ENCODE measurements around the gene CH25H. TPM values are rescaled to one million over a fixed set of nuclear protein-coding genes. Genes with fewer than 3 reads are reported as not detected.
"Not testable (repeated sequence)": the region's sequence is repeated elsewhere in the genome, so short reads cannot be mapped to it uniquely, and the experiment has no call there.

CH25H gene
- total RNA-seq, 1 donor from 2014 or later: 0.70 TPM

DNA sequence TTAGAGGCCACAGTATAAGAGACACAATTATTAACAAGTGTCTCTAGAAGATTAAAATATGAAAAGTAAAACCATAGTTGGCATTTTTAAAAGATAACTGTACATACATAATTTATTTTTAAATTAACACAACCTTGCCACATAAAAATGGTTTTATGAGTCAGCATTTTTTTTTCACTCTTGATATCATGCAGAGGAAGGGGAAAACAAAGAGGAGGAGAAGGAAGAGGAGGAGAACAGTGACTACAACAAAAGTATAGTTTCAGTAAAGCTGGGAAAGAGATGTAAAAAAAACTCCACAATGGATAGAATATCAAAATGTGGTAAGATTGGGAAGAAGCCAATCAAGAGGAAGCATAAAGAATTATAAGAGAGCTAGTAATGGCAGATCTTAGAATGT lies 34.0 kb downstream of the CH25H start:
- H3K9me3 Mint-ChIP-seq: no peaks in the 10 kb centered on the region
- no peak for DNase-seq (ENCODE audit: extremely low spot score, unreplicated experiment)
- H3K27ac Mint-ChIP-seq: no peak overlapping the region
- no peaks in the 10 kb centered on the region for H3K36me3 Mint-ChIP-seq
- no peak overlapping the region for H3K4me3 Mint-ChIP-seq
- no peak for TF ChIP-seq CTCF (conservative IDR thresholded peaks at IDR 0.05)
- peaks cover 7% of the 10 kb centered on the region for H3K4me1 Mint-ChIP-seq (ENCODE audit: unreplicated experiment)
- H3K27me3 Mint-ChIP-seq: no peaks in the 10 kb centered on the region

- Mint-ChIP-seq H3K27ac (no peak overlapping the region), H3K9me3 (no peaks in the 10 kb centered on the region), H3K4me1 (ENCODE audit: unreplicated experiment) (peaks cover 7% of the 10 kb centered on the region), H3K36me3 (no peaks in the 10 kb centered on the region), H3K27me3 (no peaks in the 10 kb centered on the region), H3K4me3 (no peak overlapping the region)
- DNase-seq (ENCODE audit: extremely low spot score, unreplicated experiment): no peak
- TF ChIP-seq CTCF (conservative IDR thresholded peaks at IDR 0.05): no peak
Observed at GRCh38 chr10:89171996-89172395, 35.1 kb downstream of the CH25H start.

DNA sequence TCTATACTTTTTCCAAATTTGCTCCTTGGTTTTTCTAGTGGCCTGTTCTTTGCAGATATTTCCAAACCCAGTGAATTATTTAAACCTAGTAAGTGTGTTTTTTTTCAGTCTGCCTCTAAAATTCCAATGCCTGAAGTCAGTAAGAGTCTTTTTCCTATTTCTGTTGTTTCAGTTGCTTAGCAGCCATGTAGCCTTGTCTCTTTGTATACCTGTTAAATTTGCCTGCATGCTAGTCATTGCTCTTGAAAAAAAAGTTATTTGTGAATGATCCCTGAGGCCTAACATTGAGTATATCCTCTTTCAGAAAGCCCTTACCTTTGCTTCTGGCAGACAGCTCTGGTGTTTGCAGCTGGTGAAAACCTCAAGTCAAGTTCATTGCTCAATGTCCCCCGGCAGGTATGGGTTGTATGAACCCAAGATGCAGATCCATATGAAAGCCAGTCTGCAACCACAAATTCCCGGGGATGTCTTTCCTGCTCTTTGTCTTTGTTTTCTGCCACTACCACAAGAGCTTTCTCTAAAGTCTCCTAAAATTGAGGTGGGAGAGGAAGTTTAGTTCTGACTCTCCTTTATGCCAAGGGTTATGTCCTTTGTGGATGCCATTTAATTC lies 35.7 kb downstream of the CH25H start:
- Mint-ChIP-seq H3K4me1 (ENCODE audit: unreplicated experiment) (peaks cover 7% of the 10 kb centered on the region), H3K4me3 (no peak overlapping the region), H3K9me3 (no peaks in the 10 kb centered on the region), H3K27ac (no peak overlapping the region), H3K36me3 (no peaks in the 10 kb centered on the region), H3K27me3 (no peaks in the 10 kb centered on the region)
- DNase-seq (ENCODE audit: extremely low spot score, unreplicated experiment): no peak
- no peak for TF ChIP-seq CTCF (conservative IDR thresholded peaks at IDR 0.05)

DNA sequence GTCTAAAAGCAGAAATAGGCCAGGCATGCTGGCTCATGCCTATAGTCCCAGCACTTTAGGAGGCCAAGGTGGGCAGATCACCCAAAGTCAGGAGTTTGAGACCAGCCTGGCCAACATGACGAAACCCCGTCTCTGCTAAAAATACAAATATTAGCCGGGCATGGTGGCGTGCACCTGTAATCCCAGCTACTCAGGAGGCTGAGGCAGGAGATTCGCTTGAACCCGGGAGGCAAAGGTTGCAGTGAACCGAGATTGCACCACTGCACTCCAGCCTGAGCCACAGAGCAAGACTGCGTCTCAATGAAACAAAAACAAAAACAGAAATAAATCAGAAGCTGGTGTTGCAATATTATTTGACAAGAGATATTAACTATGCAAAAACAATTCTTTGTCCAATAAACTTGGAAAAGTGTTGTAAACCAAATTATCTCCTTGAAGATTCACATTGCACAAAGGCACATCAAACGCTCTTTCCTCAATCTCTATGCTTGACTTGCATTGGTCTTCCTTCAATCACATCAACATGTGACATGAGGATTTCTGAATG lies 38.7 kb downstream of the CH25H start:
- not testable (repeated sequence) for DNase-seq (ENCODE audit: extremely low spot score, unreplicated experiment); H3K4me1 Mint-ChIP-seq (ENCODE audit: unreplicated experiment); H3K27ac Mint-ChIP-seq; H3K36me3 Mint-ChIP-seq; H3K27me3 Mint-ChIP-seq; H3K4me3 Mint-ChIP-seq; H3K9me3 Mint-ChIP-seq

- no peak overlapping the region for H3K27ac Mint-ChIP-seq
- H3K4me3 Mint-ChIP-seq: no peak overlapping the region
- TF ChIP-seq CTCF (conservative IDR thresholded peaks at IDR 0.05): no peak
- peaks cover 4% of the 10 kb centered on the region for H3K4me1 Mint-ChIP-seq (ENCODE audit: unreplicated experiment)
- H3K36me3 Mint-ChIP-seq: no peaks in the 10 kb centered on the region
- peaks cover 9% of the 10 kb centered on the region for H3K27me3 Mint-ChIP-seq
- no peaks in the 10 kb centered on the region for H3K9me3 Mint-ChIP-seq
- DNase-seq (ENCODE audit: extremely low spot score, unreplicated experiment): no peak
Observed at GRCh38 chr10:89167915-89168314, 39.2 kb downstream of the CH25H start.

GRCh38 chr10:89165923-89166322 lies 41.2 kb downstream of the CH25H start:
- no peak overlapping the region for H3K4me3 Mint-ChIP-seq
- no peak for DNase-seq (ENCODE audit: extremely low spot score, unreplicated experiment)
- no peak for TF ChIP-seq CTCF (conservative IDR thresholded peaks at IDR 0.05)
- H3K36me3 Mint-ChIP-seq: no peaks in the 10 kb centered on the region
- peaks cover 9% of the 10 kb centered on the region for H3K27me3 Mint-ChIP-seq
- no peaks in the 10 kb centered on the region for H3K9me3 Mint-ChIP-seq
- H3K27ac Mint-ChIP-seq: no peak overlapping the region
- H3K4me1 Mint-ChIP-seq (ENCODE audit: unreplicated experiment): no peaks in the 10 kb centered on the region
